HEK293 (cell line): ENCODE results near the gene KMT2D.

Source experiments
- CTCF ChIA-PET: fragments of 350-600 bp; formaldehyde crosslinking; extraction: SDS; loops from one replicate; lab custom pipeline; 2021; ENCODE audit warnings: antibody characterized with exemption; lab: Yijun Ruan, JAX
- POLR2A ChIA-PET: fragments of 300-600 bp; formaldehyde crosslinking; extraction: SDS; loops from one replicate; lab custom pipeline; 2020; ENCODE audit warnings: antibody characterized with exemption, inconsistent platforms; lab: Yijun Ruan, JAX
- H3K27ac ChIP-seq: fragments of 200-500 bp; sonication (Bioruptor generic); 2 replicates; pipeline ENCODE4 v1.5.1; 2014; ENCODE audit warnings: low read depth, low read length, control low read depth, inconsistent platforms; ENCODE audit errors: extremely low read depth
- H3K36me3 ChIP-seq, 2 experiments: fragments of 200-500 bp in 1 of 2; sonication (Bioruptor generic) in 1 of 2; 1 replicate in 1 of 2; 2 replicates in 1 of 2; pipeline ENCODE4 v1.5.1; 2014 to 2017; ENCODE audit warnings: inconsistent platforms in 2 of 2, low read length in 2 of 2; ENCODE audit not compliant: control insufficient read depth in 2 of 2, insufficient read depth in 1 of 2
- H3K4me1 ChIP-seq: fragments of 200-500 bp; sonication (Bioruptor generic); 2 replicates; pipeline ENCODE4 v1.5.1; 2014; ENCODE audit warnings: mild to moderate bottlenecking, low read length, inconsistent platforms; ENCODE audit not compliant: control insufficient read depth, insufficient read depth
- H3K4me3 ChIP-seq: 2 replicates; pipeline ENCODE4 v1.5.1; 2011; ENCODE audit warnings: low read depth, mild to moderate bottlenecking, control low read depth, low read length, moderate library complexity
- H3K9me3 ChIP-seq: fragments of 200-500 bp; sonication (Bioruptor generic); 2 replicates; pipeline ENCODE4 v1.5.1; 2014; ENCODE audit warnings: low read depth, low read length, inconsistent platforms; ENCODE audit not compliant: control insufficient read depth, insufficient read depth
- KLF10 ChIP-seq: fragments of 450-650 bp; IDR thresholded peaks from 2 replicates; pipeline ENCODE4 v1.5.1; 2018; ENCODE audit warnings: missing biosample characterization, mild to moderate bottlenecking, missing genetic modification characterization
- KLF8 ChIP-seq: fragments of 450-650 bp; formaldehyde crosslinking; IDR thresholded peaks from 2 replicates; pipeline ENCODE4 v1.5.1; 2016; ENCODE audit warnings: missing biosample characterization, missing genetic modification characterization
- KLF9 ChIP-seq: fragments of 450-650 bp; formaldehyde crosslinking; IDR thresholded peaks from 2 replicates; pipeline ENCODE4 v1.5.1; 2016; ENCODE audit warnings: missing biosample characterization, missing genetic modification characterization, low read depth
- OSR2 ChIP-seq: fragments of 450-650 bp; formaldehyde crosslinking; IDR thresholded peaks from 2 replicates; pipeline ENCODE4 v1.5.1; 2016; ENCODE audit warnings: missing biosample characterization, missing genetic modification characterization
- PRDM1 ChIP-seq: fragments of 450-650 bp; formaldehyde crosslinking; IDR thresholded peaks from 2 replicates; pipeline ENCODE4; 2016; ENCODE audit warnings: missing biosample characterization, missing genetic modification characterization
- SP2 ChIP-seq: fragments of 450-650 bp; formaldehyde crosslinking; IDR thresholded peaks from 2 replicates; pipeline ENCODE4 v1.5.1; 2016; ENCODE audit warnings: missing biosample characterization, missing genetic modification characterization
- SP3 ChIP-seq: fragments of 450-650 bp; formaldehyde crosslinking; IDR thresholded peaks from 2 replicates; pipeline ENCODE4 v1.5.1; 2016; ENCODE audit warnings: missing biosample characterization, missing genetic modification characterization
- TRIM28 ChIP-seq: IDR thresholded peaks from 2 replicates; pipeline ENCODE4 v1.6.1; 2011; ENCODE audit warnings: low read length, control low read depth, borderline replicate concordance
- ZBTB11 ChIP-seq: fragments of 450-650 bp; formaldehyde crosslinking; conservative IDR thresholded peaks from 2 replicates; pipeline ENCODE4 v1.5.1; 2016; ENCODE audit warnings: low read depth, missing biosample characterization, missing genetic modification characterization
- ZBTB17 ChIP-seq: fragments of 450-650 bp; formaldehyde crosslinking; IDR thresholded peaks from 2 replicates; pipeline ENCODE4 v1.5.1; 2016; ENCODE audit warnings: missing biosample characterization, missing genetic modification characterization
- ZBTB20 ChIP-seq: fragments of 450-650 bp; formaldehyde crosslinking; IDR thresholded peaks from 2 replicates; pipeline ENCODE4 v1.5.1; 2016; ENCODE audit warnings: missing biosample characterization, missing genetic modification characterization
- ZBTB48 ChIP-seq: fragments of 450-650 bp; formaldehyde crosslinking; IDR thresholded peaks from 2 replicates; pipeline ENCODE4 v1.5.1; 2016; ENCODE audit warnings: missing biosample characterization, missing genetic modification characterization
- ZNF140 ChIP-seq: fragments of 450-650 bp; formaldehyde crosslinking; IDR thresholded peaks from 2 replicates; pipeline ENCODE4 v1.5.1; 2016; ENCODE audit warnings: missing biosample characterization, missing genetic modification characterization
- ZNF211 ChIP-seq: fragments of 450-650 bp; formaldehyde crosslinking; IDR thresholded peaks from 2 replicates; pipeline ENCODE4 v1.5.1; 2016; ENCODE audit warnings: low read depth, missing biosample characterization, missing genetic modification characterization
- ZNF221 ChIP-seq: fragments of 450-650 bp; formaldehyde crosslinking; IDR thresholded peaks from 2 replicates; pipeline ENCODE4 v1.5.1; 2017; ENCODE audit warnings: missing biosample characterization, missing genetic modification characterization, borderline replicate concordance
- ZNF223 ChIP-seq: fragments of 450-650 bp; formaldehyde crosslinking; IDR thresholded peaks from 2 replicates; pipeline ENCODE4 v1.5.1; 2016; ENCODE audit warnings: missing biosample characterization, missing genetic modification characterization
- ZNF335 ChIP-seq: fragments of 450-650 bp; formaldehyde crosslinking; conservative IDR thresholded peaks from 2 replicates; pipeline ENCODE4 v1.5.1; 2016; ENCODE audit warnings: missing biosample characterization, missing genetic modification characterization
- ZNF341 ChIP-seq: fragments of 450-650 bp; formaldehyde crosslinking; IDR thresholded peaks from 2 replicates; pipeline ENCODE4; 2016; ENCODE audit warnings: low read depth, missing biosample characterization, missing genetic modification characterization
- ZNF366 ChIP-seq: fragments of 450-650 bp; formaldehyde crosslinking; conservative IDR thresholded peaks from 2 replicates; pipeline ENCODE4 v1.5.1; 2016; ENCODE audit warnings: missing biosample characterization, missing genetic modification characterization
- ZNF394 ChIP-seq: fragments of 450-650 bp; formaldehyde crosslinking; IDR thresholded peaks from 2 replicates; pipeline ENCODE4 v1.5.1; 2016; ENCODE audit warnings: missing biosample characterization, missing genetic modification characterization, mild to moderate bottlenecking, moderate library complexity, borderline replicate concordance
- ZNF530 ChIP-seq: fragments of 450-650 bp; formaldehyde crosslinking; IDR thresholded peaks from 2 replicates; pipeline ENCODE4 v1.5.1; 2016; ENCODE audit warnings: low read depth, missing biosample characterization, missing genetic modification characterization
- ZNF600 ChIP-seq: fragments of 450-650 bp; formaldehyde crosslinking; IDR thresholded peaks from 2 replicates; pipeline ENCODE4 v1.5.1; 2016; ENCODE audit warnings: missing biosample characterization, missing genetic modification characterization
- ZNF610 ChIP-seq: fragments of 450-650 bp; formaldehyde crosslinking; IDR thresholded peaks from 2 replicates; pipeline ENCODE4 v1.5.1; 2016; ENCODE audit warnings: missing biosample characterization, missing genetic modification characterization, borderline replicate concordance
- ZNF76 ChIP-seq: fragments of 450-650 bp; formaldehyde crosslinking; IDR thresholded peaks from 2 replicates; pipeline ENCODE4; 2016; ENCODE audit warnings: low read depth, missing biosample characterization, missing genetic modification characterization, borderline replicate concordance
- ZNF768 ChIP-seq: fragments of 450-650 bp; formaldehyde crosslinking; IDR thresholded peaks from 2 replicates; pipeline ENCODE4 v1.5.1; 2018; ENCODE audit warnings: missing biosample characterization, mild to moderate bottlenecking, missing genetic modification characterization
- ZNF785 ChIP-seq: fragments of 450-650 bp; formaldehyde crosslinking; IDR thresholded peaks from 2 replicates; pipeline ENCODE4 v1.5.1; 2016; ENCODE audit warnings: missing biosample characterization, missing genetic modification characterization
- ZNF791 ChIP-seq: fragments of 450-650 bp; formaldehyde crosslinking; IDR thresholded peaks from 2 replicates; pipeline ENCODE4 v1.5.1; 2016; ENCODE audit warnings: missing biosample characterization, missing genetic modification characterization
- TF ChIP-seq, protein P1 (sequence below): fragments of 450-650 bp; formaldehyde crosslinking; IDR thresholded peaks from 2 replicates; pipeline ENCODE4 v1.5.1; 2017; ENCODE audit warnings: missing biosample characterization, missing genetic modification characterization
- TF ChIP-seq, protein P2 (sequence below): fragments of 450-650 bp; formaldehyde crosslinking; IDR thresholded peaks from 2 replicates; pipeline ENCODE4 v1.5.1; 2016; ENCODE audit warnings: missing biosample characterization, missing genetic modification characterization

KMT2D gene

GRCh38 chr12:49057888-49058287 is 2.7 kb downstream of the KMT2D start (continued):
- TF ChIP-seq ZNF791: no peak
- TF ChIP-seq ZNF785 (tag by site-specific recombination): no peak
- TF ChIP-seq ZNF223 (tag by site-specific recombination): no peak
- no peak for TF ChIP-seq ZNF610 (tag by site-specific recombination)
- TF ChIP-seq ZNF221 (tag by site-specific recombination): no peak
- TF ChIP-seq ZBTB17 (tag by site-specific recombination): peak; percentile 33; the same call in 1 of the 2 replicates

GRCh38 chr12:49055978-49056754 is 4.4 kb downstream of the KMT2D start:
- no peak overlapping the region for H3K4me3 ChIP-seq
- no peaks in the 10 kb centered on the region for H3K9me3 ChIP-seq
- no peak overlapping the region for H3K27ac ChIP-seq
- peaks cover 23 to 48% of the 10 kb centered on the region in 2 experiments for H3K36me3 ChIP-seq
- CTCF ChIA-PET: interaction anchor here (0.6 to 2.4 kb wide), 8 partner anchors 10 to 207 kb away, joined by 3 to 18 read pairs (median 5); no protein-coding TSS in a partner anchor
- POLR2A ChIA-PET: interaction anchor here (0.8 to 1.6 kb wide), 4 partner anchors 14 to 75 kb away, joined by 3 to 7 read pairs (median 4); partner anchors contain the start of genes RHEBL1 and TUBA1B
- no peak; the same call in 1 of the 2 replicates for TF ChIP-seq ZNF366
- peak; percentile 25; the same call in 1 of the 2 replicates for TF ChIP-seq ZNF335
- peak; percentile 94 for TF ChIP-seq ZBTB11 (tag by site-specific recombination)
- TF ChIP-seq ZNF211 (tag by site-specific recombination): no peak
- TF ChIP-seq PRDM1 (tag by site-specific recombination): peak; percentile 98
- TF ChIP-seq OSR2 (tag by site-specific recombination): no peak
- no peak for TF ChIP-seq ZNF140 (tag by site-specific recombination)
- TF ChIP-seq ZNF76 (tag by site-specific recombination): peak; percentile 89
- no peak for TF ChIP-seq KLF9 (tag by site-specific recombination)
- TF ChIP-seq SP2 (tag by site-specific recombination): peak; percentile 47
- no peak for TF ChIP-seq ZNF785 (tag by site-specific recombination)
- TF ChIP-seq SP3 (tag by site-specific recombination): no peak
- no peak for TF ChIP-seq KLF8 (tag by site-specific recombination)
- TF ChIP-seq, protein P1, sequence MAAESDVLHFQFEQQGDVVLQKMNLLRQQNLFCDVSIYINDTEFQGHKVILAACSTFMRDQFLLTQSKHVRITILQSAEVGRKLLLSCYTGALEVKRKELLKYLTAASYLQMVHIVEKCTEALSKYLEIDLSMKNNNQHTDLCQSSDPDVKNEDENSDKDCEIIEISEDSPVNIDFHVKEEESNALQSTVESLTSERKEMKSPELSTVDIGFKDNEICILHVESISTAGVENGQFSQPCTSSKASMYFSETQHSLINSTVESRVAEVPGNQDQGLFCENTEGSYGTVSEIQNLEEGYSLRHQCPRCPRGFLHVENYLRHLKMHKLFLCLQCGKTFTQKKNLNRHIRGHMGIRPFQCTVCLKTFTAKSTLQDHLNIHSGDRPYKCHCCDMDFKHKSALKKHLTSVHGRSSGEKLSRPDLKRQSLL (tag by site-specific recombination): peak; percentile 79
- TF ChIP-seq ZNF530: no peak
- TF ChIP-seq ZNF394 (tag by site-specific recombination): peak; percentile 91
- peak; percentile 76 for TF ChIP-seq ZBTB17 (tag by site-specific recombination)
- TF ChIP-seq, protein P2, sequence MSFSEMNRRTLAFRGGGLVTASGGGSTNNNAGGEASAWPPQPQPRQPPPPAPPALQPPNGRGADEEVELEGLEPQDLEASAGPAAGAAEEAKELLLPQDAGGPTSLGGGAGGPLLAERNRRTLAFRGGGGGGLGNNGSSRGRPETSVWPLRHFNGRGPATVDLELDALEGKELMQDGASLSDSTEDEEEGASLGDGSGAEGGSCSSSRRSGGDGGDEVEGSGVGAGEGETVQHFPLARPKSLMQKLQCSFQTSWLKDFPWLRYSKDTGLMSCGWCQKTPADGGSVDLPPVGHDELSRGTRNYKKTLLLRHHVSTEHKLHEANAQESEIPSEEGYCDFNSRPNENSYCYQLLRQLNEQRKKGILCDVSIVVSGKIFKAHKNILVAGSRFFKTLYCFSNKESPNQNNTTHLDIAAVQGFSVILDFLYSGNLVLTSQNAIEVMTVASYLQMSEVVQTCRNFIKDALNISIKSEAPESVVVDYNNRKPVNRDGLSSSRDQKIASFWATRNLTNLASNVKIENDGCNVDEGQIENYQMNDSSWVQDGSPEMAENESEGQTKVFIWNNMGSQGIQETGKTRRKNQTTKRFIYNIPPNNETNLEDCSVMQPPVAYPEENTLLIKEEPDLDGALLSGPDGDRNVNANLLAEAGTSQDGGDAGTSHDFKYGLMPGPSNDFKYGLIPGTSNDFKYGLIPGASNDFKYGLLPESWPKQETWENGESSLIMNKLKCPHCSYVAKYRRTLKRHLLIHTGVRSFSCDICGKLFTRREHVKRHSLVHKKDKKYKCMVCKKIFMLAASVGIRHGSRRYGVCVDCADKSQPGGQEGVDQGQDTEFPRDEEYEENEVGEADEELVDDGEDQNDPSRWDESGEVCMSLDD (tag by site-specific recombination): no peak
- peak; percentile 96 for TF ChIP-seq ZNF600 (tag by site-specific recombination)
- peak; percentile 67 for TF ChIP-seq ZNF341
- 0 out of 2 replicates have a peak, but pooled peaks have one; percentile 25 for TF ChIP-seq ZBTB20 (tag by site-specific recombination)
- TF ChIP-seq TRIM28: peak; percentile 43; the same call in 1 of the 2 replicates
- peak; percentile 60; the same call in 1 of the 2 replicates for TF ChIP-seq ZNF768 (tag by site-specific recombination)
- TF ChIP-seq KLF10: no peak
- TF ChIP-seq ZBTB48: peak; percentile 58; the same call in 1 of the 2 replicates
- TF ChIP-seq, all 188 proteins: peak for 14
- H3K4me1 ChIP-seq: peaks cover 11% of the 10 kb centered on the region
